H9 (cell line): ENCODE measurements around the gene CPM. TPM values are rescaled to one million over a fixed set of nuclear protein-coding genes. Genes with fewer than 3 reads are reported as not detected.

Source experiments
- DNase-seq: peaks from one replicate; pipeline ENCODE4 v3.0.0-alpha.2; 2017
- H2AFZ ChIP-seq: one replicate; pipeline ENCODE4 v1.6.1; 2013; ENCODE audit warnings: mild to moderate bottlenecking, low read length, control low read depth, moderate library complexity
- H2AK5ac ChIP-seq: 2 replicates; pipeline ENCODE4 v1.6.1; 2013; ENCODE audit warnings: low read length, control low read depth, mixed read lengths; ENCODE audit not compliant: insufficient read length
- H2BK120ac ChIP-seq: one replicate; pipeline ENCODE4 v1.6.1; 2013; ENCODE audit warnings: low read depth, mild to moderate bottlenecking, low read length, control low read depth, inconsistent platforms; ENCODE audit not compliant: poor library complexity, severe bottlenecking
- H2BK12ac ChIP-seq: 2 replicates; pipeline ENCODE4 v1.6.1; 2013; ENCODE audit warnings: low read length, control low read depth, mixed read lengths, low read depth; ENCODE audit not compliant: insufficient read length
- H2BK15ac ChIP-seq: 2 replicates; pipeline ENCODE4 v1.6.1; 2013; ENCODE audit warnings: low read depth, low read length, control low read depth
- H2BK20ac ChIP-seq: one replicate; pipeline ENCODE4 v1.6.1; 2013; ENCODE audit warnings: low read depth, mild to moderate bottlenecking, low read length, control low read depth, inconsistent platforms; ENCODE audit not compliant: poor library complexity, severe bottlenecking
- H2BK5ac ChIP-seq: 2 replicates; pipeline ENCODE4 v1.6.1; 2013; ENCODE audit warnings: low read length, control low read depth, mixed read lengths; ENCODE audit not compliant: insufficient read length
- H3K14ac ChIP-seq: 2 replicates; pipeline ENCODE4 v1.6.1; 2013; ENCODE audit warnings: low read length, control low read depth; ENCODE audit not compliant: insufficient read depth
- H3K18ac ChIP-seq: 2 replicates; pipeline ENCODE4 v1.6.1; 2013; ENCODE audit warnings: low read depth, mild to moderate bottlenecking, mixed read lengths, low read length, control low read depth; ENCODE audit not compliant: insufficient read length
- H3K23ac ChIP-seq: 2 replicates; pipeline ENCODE4 v1.6.1; 2013; ENCODE audit warnings: low read length, control low read depth, mixed read lengths, low read depth; ENCODE audit not compliant: insufficient read length
- H3K23me2 ChIP-seq: 2 replicates; pipeline ENCODE4 v1.6.1; 2013; ENCODE audit warnings: low read depth, mild to moderate bottlenecking, mixed read lengths, low read length, control low read depth; ENCODE audit not compliant: insufficient read length, poor library complexity, severe bottlenecking
- H3K27ac ChIP-seq: 2 replicates; pipeline ENCODE4 v1.5.1; 2013; ENCODE audit warnings: low read length, control low read depth, mixed read lengths, low read depth; ENCODE audit not compliant: insufficient read length
- H3K27me3 ChIP-seq: 2 replicates; pipeline ENCODE4 v1.6.1; 2013; ENCODE audit warnings: low read length, control low read depth, inconsistent platforms; ENCODE audit not compliant: insufficient read depth
- H3K4ac ChIP-seq: 2 replicates; pipeline ENCODE4 v1.6.1; 2013; ENCODE audit warnings: low read depth, mild to moderate bottlenecking, control low read depth, inconsistent platforms, low read length, moderate library complexity
- H3K4me1 ChIP-seq: 2 replicates; pipeline ENCODE4 v1.6.1; 2013; ENCODE audit warnings: low read length, control low read depth, inconsistent platforms; ENCODE audit not compliant: insufficient read depth
- H3K4me2 ChIP-seq: 2 replicates; pipeline ENCODE4 v1.6.1; 2013; ENCODE audit warnings: low read length, control low read depth, mixed read lengths; ENCODE audit not compliant: insufficient read length, insufficient read depth
- H3K56ac ChIP-seq: 2 replicates; pipeline ENCODE4 v1.6.1; 2013; ENCODE audit warnings: low read depth, mild to moderate bottlenecking, mixed read lengths, low read length, control low read depth; ENCODE audit not compliant: insufficient read length
- H3K79me1 ChIP-seq: 2 replicates; pipeline ENCODE4 v1.6.1; 2013; ENCODE audit warnings: low read depth, mild to moderate bottlenecking, moderate library complexity, low read length, control low read depth, inconsistent platforms; ENCODE audit not compliant: insufficient read depth, poor library complexity, severe bottlenecking
- H3K79me2 ChIP-seq: 2 replicates; pipeline ENCODE4 v1.6.1; 2013; ENCODE audit warnings: low read length, control low read depth, inconsistent platforms; ENCODE audit not compliant: insufficient read depth
- H3K9ac ChIP-seq: 2 replicates; pipeline ENCODE4 v1.6.1; 2013; ENCODE audit warnings: low read length, control low read depth, mixed read lengths; ENCODE audit not compliant: insufficient read length; ENCODE audit errors: extremely low read depth
- H3K9me3 ChIP-seq: one replicate; pipeline ENCODE4 v1.6.1; 2013; ENCODE audit warnings: low read depth, low read length, inconsistent platforms; ENCODE audit not compliant: control insufficient read depth
- H3T11ph ChIP-seq: one replicate; pipeline ENCODE4 v1.6.1; 2013; ENCODE audit warnings: mild to moderate bottlenecking, low read length, control low read depth, inconsistent platforms
- H4K20me1 ChIP-seq: one replicate; pipeline ENCODE4 v1.6.1; 2013; ENCODE audit not compliant: control insufficient read depth, insufficient read length, insufficient read depth
- H4K5ac ChIP-seq: 2 replicates; pipeline ENCODE4 v1.6.1; 2013; ENCODE audit warnings: low read depth, mild to moderate bottlenecking, mixed read lengths, low read length, control low read depth; ENCODE audit not compliant: insufficient read length
- H4K8ac ChIP-seq: replicated peaks from 2 replicates; pipeline ENCODE4 v1.6.1; 2013; ENCODE audit warnings: low read length, control low read depth, mixed read lengths, low read depth; ENCODE audit not compliant: insufficient read length
- H4K91ac ChIP-seq: 2 replicates; pipeline ENCODE4 v1.6.1; 2013; ENCODE audit warnings: low read depth, mild to moderate bottlenecking, moderate library complexity, mixed read lengths, low read length, control low read depth; ENCODE audit not compliant: insufficient read length
- H3K27ac Mint-ChIP-seq, 3 experiments: 2 replicates in 2 of 3; 3 replicates in 1 of 3; pipeline ENCODE4 v1.8.0; 2020 to 2021; ENCODE audit warnings: mixed read lengths in 3 of 3, mild to moderate bottlenecking in 1 of 3, moderate library complexity in 1 of 3
- H3K27me3 Mint-ChIP-seq: 2 replicates; pipeline ENCODE4 v1.8.0; 2021; ENCODE audit warnings: low read depth, mild to moderate bottlenecking, moderate library complexity, mixed read lengths
- H3K36me3 Mint-ChIP-seq, 3 experiments: 2 replicates in 2 of 3; 3 replicates in 1 of 3; pipeline ENCODE4 v1.8.0; 2020 to 2021; ENCODE audit warnings: low read depth in 3 of 3, mixed read lengths in 3 of 3; ENCODE audit not compliant: insufficient read depth in 1 of 3
- H3K4me1 Mint-ChIP-seq, 2 experiments: 2 replicates each; pipeline ENCODE4 v1.8.0; 2020; ENCODE audit warnings: mixed read lengths in 2 of 2
- H3K4me3 Mint-ChIP-seq, 2 experiments: 2 replicates in 1 of 2; 3 replicates in 1 of 2; pipeline ENCODE4 v1.8.0; 2020 to 2021; ENCODE audit warnings: mild to moderate bottlenecking in 2 of 2, mixed read lengths in 2 of 2, moderate library complexity in 1 of 2
- H3K9me3 Mint-ChIP-seq, 2 experiments: 2 replicates in 1 of 2; 3 replicates in 1 of 2; pipeline ENCODE4 v1.8.0; 2020; ENCODE audit warnings: mild to moderate bottlenecking in 2 of 2, mixed read lengths in 2 of 2, moderate library complexity in 1 of 2
- CTCF ChIP-seq: fragments of 200-600 bp; sonication (generic); conservative IDR thresholded peaks from 3 replicates; pipeline ENCODE4 v1.8.0; 2021; ENCODE audit warnings: antibody characterized with exemption, mild to moderate bottlenecking
- WGBS: extraction: QIAGEN DNeasy Blood & Tissue Kit; methylation state at CpG from one replicate; pipeline ENCODE4 v1.1.7; 2013; ENCODE audit warnings: missing lambda C conversion rate, low lambda C conversion rate, mixed read lengths; ENCODE audit not compliant: insufficient read length; ENCODE audit errors: extremely low coverage; 5-methylcytosine and 5-hydroxymethylcytosine counted together
- total RNA-seq: library from RNA; stranded (reverse); gene quantifications from 2 replicates; pipeline ENCODE4 v1.2.1, GENCODE V29; 2021

Gene CPM
- total RNA-seq, 1 experiment from 2014 or later = 1.2 TPM

- H3K27me3 ChIP-seq = no peaks in the 10 kb centered on the region
- no peaks in the 10 kb centered on the region for H4K20me1 ChIP-seq
- no peaks in the 10 kb centered on the region for H3K23me2 ChIP-seq
- no peak for DNase-seq
- Mint-ChIP-seq H3K4me1 (peaks cover 15 to 24% of the 10 kb centered on the region in 2 experiments), H3K36me3 (peaks cover 8 to 33% (median 10%) of the 10 kb centered on the region in 3 experiments; a peak in 5 of 7 replicates), H3K27ac (no peak overlapping the region; a peak in 1 of 7 replicates), H3K27me3 (no peaks in the 10 kb centered on the region), H3K4me3 (no peak overlapping the region), H3K9me3 (peaks cover 9 to 24% of the 10 kb centered on the region in 2 experiments)
- H4K8ac ChIP-seq = no peak overlapping the region
- no peaks in the 10 kb centered on the region for H3K79me2 ChIP-seq
- no peak overlapping the region for H2BK120ac ChIP-seq
- no peak overlapping the region for H3K27ac ChIP-seq
- H2BK5ac ChIP-seq = no peak overlapping the region
- no peak overlapping the region for H4K5ac ChIP-seq
- no peak overlapping the region for H3K56ac ChIP-seq
- no peak overlapping the region for H3K18ac ChIP-seq
- no peak overlapping the region for H3K4me2 ChIP-seq
- TF ChIP-seq CTCF = no peak
- H3K79me1 ChIP-seq = no peaks in the 10 kb centered on the region
- no peak overlapping the region for H2BK15ac ChIP-seq
- H2BK12ac ChIP-seq = no peak overlapping the region
- no peak overlapping the region for H4K91ac ChIP-seq
- H3K4ac ChIP-seq = no peak overlapping the region
- no peaks in the 10 kb centered on the region for H3K9me3 ChIP-seq
- no peak overlapping the region for H3T11ph ChIP-seq
- H3K4me1 ChIP-seq = no peaks in the 10 kb centered on the region
- H2AFZ ChIP-seq = no peak overlapping the region
- H2AK5ac ChIP-seq = no peak overlapping the region
- no peak overlapping the region for H2BK20ac ChIP-seq
- no CpG with 5 or more reads among the region's 7 CpGs for WGBS
- H3K14ac ChIP-seq = no peak overlapping the region
- no peak overlapping the region for H3K9ac ChIP-seq
- no peak overlapping the region for H3K23ac ChIP-seq
Observed at GRCh38 chr12:68963856-68964745, 31.1 kb upstream of the CPM start.
